H1 (cell line): ENCODE measurements around the gene GALNT13.

Experiments
- CTCF ChIP-seq, 3 experiments: IDR thresholded peaks; 1 replicate in 2 of 3; 2 replicates in 1 of 3; pipeline versions ENCODE4 v1.5.1 to v1.6.1; 2011; ENCODE audit warnings: low read length in 3 of 3, mild to moderate bottlenecking in 3 of 3, inconsistent platforms in 2 of 3, low read depth in 1 of 3, moderate library complexity in 1 of 3; ENCODE audit not compliant: insufficient read depth in 1 of 3; ENCODE audit errors: control extremely low read depth in 1 of 3
- EP300 ChIP-seq, 2 experiments: IDR thresholded peaks; 1 replicate in 1 of 2; 2 replicates in 1 of 2; pipeline ENCODE4 v1.6.1; 2011 to 2012; ENCODE audit warnings: low read depth in 2 of 2, low read length in 2 of 2, mild to moderate bottlenecking in 2 of 2, borderline replicate concordance in 1 of 2, inconsistent platforms in 1 of 2, moderate library complexity in 1 of 2

- no peak for TF ChIP-seq EP300 (IDR thresholded peaks at IDR 0.05; ENCODE audit: borderline replicate concordance in 1 of 2, low read depth in 2 of 2, low read length in 2 of 2)
- no peak for TF ChIP-seq CTCF (IDR thresholded peaks at IDR 0.05; ENCODE audit: control extremely low read depth in 1 of 3, insufficient read depth in 1 of 3, low read depth in 1 of 3, low read length in 3 of 3)
Measured at GRCh38 chr2:154189953-154190352, 318.2 kb downstream of the GALNT13 start.
